Measurements from ENCODE around the gene NQO1. TPM values are rescaled to one million over a fixed set of nuclear protein-coding genes. Genes with fewer than 3 reads are reported as not detected.
A peak's percentile ranks its signal among the peaks of the same experiment; 100 is the strongest.

Gene NQO1
- total and polyA plus RNA-seq, 12 donors = 5.9 to 37.3 (median 13.1) TPM

- intact Hi-C loops (cut with DNase I) = no loop called here
- H3K27me3 ChIP-seq = no peaks in the 10 kb centered on the region
- DNase-seq (no peak), ATAC-seq (peak in 2 of 8 donors; percentile 38 to 55)
- H3K4me3 ChIP-seq = no peak overlapping the region
- peak overlapping the region in 1 of 10 donors; percentile 12 for H3K27ac ChIP-seq
- TF ChIP-seq, protein P1, sequence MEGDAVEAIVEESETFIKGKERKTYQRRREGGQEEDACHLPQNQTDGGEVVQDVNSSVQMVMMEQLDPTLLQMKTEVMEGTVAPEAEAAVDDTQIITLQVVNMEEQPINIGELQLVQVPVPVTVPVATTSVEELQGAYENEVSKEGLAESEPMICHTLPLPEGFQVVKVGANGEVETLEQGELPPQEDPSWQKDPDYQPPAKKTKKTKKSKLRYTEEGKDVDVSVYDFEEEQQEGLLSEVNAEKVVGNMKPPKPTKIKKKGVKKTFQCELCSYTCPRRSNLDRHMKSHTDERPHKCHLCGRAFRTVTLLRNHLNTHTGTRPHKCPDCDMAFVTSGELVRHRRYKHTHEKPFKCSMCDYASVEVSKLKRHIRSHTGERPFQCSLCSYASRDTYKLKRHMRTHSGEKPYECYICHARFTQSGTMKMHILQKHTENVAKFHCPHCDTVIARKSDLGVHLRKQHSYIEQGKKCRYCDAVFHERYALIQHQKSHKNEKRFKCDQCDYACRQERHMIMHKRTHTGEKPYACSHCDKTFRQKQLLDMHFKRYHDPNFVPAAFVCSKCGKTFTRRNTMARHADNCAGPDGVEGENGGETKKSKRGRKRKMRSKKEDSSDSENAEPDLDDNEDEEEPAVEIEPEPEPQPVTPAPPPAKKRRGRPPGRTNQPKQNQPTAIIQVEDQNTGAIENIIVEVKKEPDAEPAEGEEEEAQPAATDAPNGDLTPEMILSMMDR (IDR thresholded peaks at IDR 0.05) = no peak
- 74% methylated on average over 4 of the region's 4 CpGs for WGBS, 2 donors
- H3K4me1 ChIP-seq = peaks cover 0 to 3% (median 0%) of the 10 kb centered on the region in 9 donors
- H3K36me3 ChIP-seq = peaks cover 0 to 99% (median 49%) of the 10 kb centered on the region in 9 donors
- H3K9me3 ChIP-seq = no peaks in the 10 kb centered on the region
Observed at GRCh38 chr16:69691980-69692911, 34.1 kb downstream of the NQO1 start.

- Histone ChIP-seq H3K4me3 (no peak overlapping the region), H3K27me3 (no peaks in the 10 kb centered on the region), H3K36me3 (peaks cover 0 to 99% (median 33%) of the 10 kb centered on the region in 9 donors), H3K27ac (no peak overlapping the region), H3K9me3 (no peaks in the 10 kb centered on the region), H3K4me1 (peaks cover 0 to 3% (median 0%) of the 10 kb centered on the region in 9 donors)
- DNase-seq = no peak
- intact Hi-C loops (cut with DNase I) = no loop called here
- 96% methylated on average over 2 of the region's 2 CpGs for WGBS, 2 donors
- no peak for ATAC-seq
- TF ChIP-seq, protein P1 (IDR thresholded peaks at IDR 0.05) = no peak
Observed at GRCh38 chr16:69688589-69688988, 37.8 kb downstream of the NQO1 start.

GRCh38 chr16:69680358-69680757 lies 46.0 kb downstream of the NQO1 start:
- Histone ChIP-seq H3K27me3 (no peaks in the 10 kb centered on the region), H3K4me3 (no peak overlapping the region), H3K4me1 (no peaks in the 10 kb centered on the region), H3K36me3 (peaks cover 0 to 100% (median 30%) of the 10 kb centered on the region in 9 donors), H3K9me3 (no peaks in the 10 kb centered on the region), H3K27ac (no peak overlapping the region)
- intact Hi-C loops (cut with DNase I) = no loop called here
- TF ChIP-seq, protein P1 (IDR thresholded peaks at IDR 0.05) = no peak
- DNase-seq = no peak
- no peak for ATAC-seq

DNA sequence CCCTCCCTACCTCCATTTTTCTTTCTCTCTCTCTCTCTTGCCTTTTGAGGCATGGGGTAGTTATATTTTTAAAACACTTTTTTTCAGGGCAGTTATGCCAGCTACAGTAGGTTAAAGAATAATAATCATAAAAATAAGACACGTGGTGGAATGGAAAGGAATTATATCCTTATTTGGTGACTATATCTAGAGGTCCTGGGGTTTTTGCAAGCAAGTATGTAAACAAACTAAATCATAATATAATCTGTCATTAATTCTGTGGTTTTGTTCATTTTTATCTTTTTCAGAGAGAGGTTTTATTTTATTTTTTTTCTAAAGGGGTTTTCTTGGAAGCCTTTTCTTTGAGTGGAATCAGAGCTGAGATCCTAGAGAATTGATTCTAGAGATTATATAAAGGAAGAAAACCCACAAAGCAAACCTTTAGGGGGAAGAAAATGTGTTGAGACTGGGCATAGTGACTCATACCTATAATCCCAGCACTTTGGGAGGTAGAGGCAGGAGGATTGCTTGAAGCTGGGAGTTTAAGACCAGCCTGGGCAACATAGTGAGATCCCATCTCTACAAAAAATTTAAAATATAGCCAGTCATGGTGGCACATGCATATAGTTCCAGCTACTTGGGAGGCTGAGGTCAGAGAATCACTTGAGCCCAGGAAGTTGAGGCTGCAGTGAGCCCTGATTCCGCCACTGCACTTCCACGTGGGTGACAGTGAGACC lies 53.2 kb downstream of the NQO1 start:
- TF ChIP-seq, protein P1 (IDR thresholded peaks at IDR 0.05) = no peak
- no peaks in the 10 kb centered on the region for H3K27me3 ChIP-seq
- ATAC-seq = no peak
- intact Hi-C loops (cut with DNase I) = no loop called here
- no peak overlapping the region for H3K4me3 ChIP-seq
- H3K27ac ChIP-seq = no peak overlapping the region
- 87 to 92% methylated on average over 3 of the region's 3 CpGs for WGBS, 2 donors
- no peak for DNase-seq
- peaks cover 0 to 97% (median 27%) of the 10 kb centered on the region in 9 donors for H3K36me3 ChIP-seq
- no peaks in the 10 kb centered on the region for H3K9me3 ChIP-seq
- H3K4me1 ChIP-seq = no peaks in the 10 kb centered on the region
